ENCODE measurements around the gene C19orf38. TPM values are rescaled to one million over a fixed set of nuclear protein-coding genes. Genes with fewer than 3 reads are reported as not detected.

Gene C19orf38
- polyA plus RNA-seq, 1 of the 3 experiments (the other 2 are of a cell fraction) = 0.15 TPM

DNA sequence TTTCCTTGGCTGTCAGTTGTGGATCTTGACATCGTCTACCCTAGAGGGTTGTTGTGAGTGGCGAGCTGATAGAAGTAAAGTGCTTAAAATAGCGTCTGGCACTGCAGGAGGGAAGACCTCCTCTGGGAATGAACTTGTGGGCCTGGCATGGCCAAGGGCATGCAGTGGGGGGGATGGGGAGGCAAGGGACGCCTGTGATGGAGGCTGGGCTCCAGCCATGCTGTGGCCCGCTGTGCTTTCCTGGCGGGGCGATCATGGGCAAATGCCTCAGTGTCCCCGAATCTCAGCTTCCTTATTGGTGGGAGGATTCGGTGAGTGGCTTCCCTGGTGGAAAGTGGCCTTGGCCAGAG is 33.9 kb downstream of the C19orf38 start:
- WGBS (ENCODE audit: low lambda C conversion rate) = 88% methylated on average over 3 of the region's 9 CpGs
- Histone ChIP-seq H4K20me1 (ENCODE audit: insufficient read depth) (peaks cover 48% of the 10 kb centered on the region), H3K9ac (no peak overlapping the region), H3F3A (replicated peaks; ENCODE audit: insufficient read depth) (peaks cover 10% of the 10 kb centered on the region), H2AFZ (ENCODE audit: low read depth) (no peak overlapping the region), H3K9me3 (no peaks in the 10 kb centered on the region), H3K4me1 (ENCODE audit: control insufficient read depth in 1 of 2, insufficient read depth in 2 of 2, low read depth in 1 of 2, low read length in 1 of 2) (peaks cover 7 to 23% of the 10 kb centered on the region in 2 experiments; a peak in 2 of 4 replicates), H3K36me3 (replicated peaks in 1 of 2; ENCODE audit: control insufficient read depth in 1 of 2, insufficient read depth in 2 of 2, low read length in 1 of 2) (no peaks in the 10 kb centered on the region), H3K4me2 (no peak overlapping the region; the same call in 1 of the 2 replicates), H3K27me3 (ENCODE audit: insufficient read depth) (no peaks in the 10 kb centered on the region), H3K4me3 (ENCODE audit: low read depth in 2 of 2, low read length in 1 of 2) (no peak overlapping the region), H3K27ac (ENCODE audit: low read depth in 2 of 2, low read length in 1 of 2) (no peak overlapping the region; a peak in 1 of 4 replicates), H3K9me2 (no peaks in the 10 kb centered on the region), H3K79me2 (ENCODE audit: insufficient read depth) (peaks cover 100% of the 10 kb centered on the region)
- no peak for TF ChIP-seq CHD2 (IDR thresholded peaks at IDR 0.05; ENCODE audit: low read length, partially characterized antibody)
- TF ChIP-seq, protein P1, sequence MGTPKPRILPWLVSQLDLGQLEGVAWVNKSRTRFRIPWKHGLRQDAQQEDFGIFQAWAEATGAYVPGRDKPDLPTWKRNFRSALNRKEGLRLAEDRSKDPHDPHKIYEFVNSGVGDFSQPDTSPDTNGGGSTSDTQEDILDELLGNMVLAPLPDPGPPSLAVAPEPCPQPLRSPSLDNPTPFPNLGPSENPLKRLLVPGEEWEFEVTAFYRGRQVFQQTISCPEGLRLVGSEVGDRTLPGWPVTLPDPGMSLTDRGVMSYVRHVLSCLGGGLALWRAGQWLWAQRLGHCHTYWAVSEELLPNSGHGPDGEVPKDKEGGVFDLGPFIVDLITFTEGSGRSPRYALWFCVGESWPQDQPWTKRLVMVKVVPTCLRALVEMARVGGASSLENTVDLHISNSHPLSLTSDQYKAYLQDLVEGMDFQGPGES (IDR thresholded peaks at IDR 0.05; ENCODE audit: low read depth, low read length) = no peak
- TF ChIP-seq NFIC (IDR thresholded peaks at IDR 0.05; ENCODE audit: borderline replicate concordance) = no peak
- TF ChIP-seq FOXJ3 (CRISPR knock-in tag; IDR thresholded peaks at IDR 0.05) = no peak
- no peak for TF ChIP-seq RCOR1 (IDR thresholded peaks at IDR 0.05; ENCODE audit: low read length)
- no peak for TF ChIP-seq TAF1 (IDR thresholded peaks at IDR 0.05; ENCODE audit: borderline replicate concordance, low read depth, low read length)
- TF ChIP-seq ELF1 (IDR thresholded peaks at IDR 0.05) = no peak
- TF ChIP-seq EZH2phosphoT487 (IDR thresholded peaks at IDR 0.05; ENCODE audit: borderline replicate concordance, low read depth) = no peak
- TF ChIP-seq, protein P2, sequence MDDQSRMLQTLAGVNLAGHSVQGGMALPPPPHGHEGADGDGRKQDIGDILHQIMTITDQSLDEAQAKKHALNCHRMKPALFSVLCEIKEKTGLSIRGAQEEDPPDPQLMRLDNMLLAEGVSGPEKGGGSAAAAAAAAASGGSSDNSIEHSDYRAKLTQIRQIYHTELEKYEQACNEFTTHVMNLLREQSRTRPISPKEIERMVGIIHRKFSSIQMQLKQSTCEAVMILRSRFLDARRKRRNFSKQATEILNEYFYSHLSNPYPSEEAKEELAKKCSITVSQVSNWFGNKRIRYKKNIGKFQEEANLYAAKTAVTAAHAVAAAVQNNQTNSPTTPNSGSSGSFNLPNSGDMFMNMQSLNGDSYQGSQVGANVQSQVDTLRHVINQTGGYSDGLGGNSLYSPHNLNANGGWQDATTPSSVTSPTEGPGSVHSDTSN (IDR thresholded peaks at IDR 0.05) = no peak
- POLR2A ChIA-PET = no interaction called here
- DNase-seq = no peak
- CTCF ChIA-PET = interaction anchor here (0.6 to 5.1 kb wide), 5 partner anchors 10 to 54 kb away, joined by 3 to 49 read pairs (median 3); partner anchors contain the start of gene CARM1

DNA sequence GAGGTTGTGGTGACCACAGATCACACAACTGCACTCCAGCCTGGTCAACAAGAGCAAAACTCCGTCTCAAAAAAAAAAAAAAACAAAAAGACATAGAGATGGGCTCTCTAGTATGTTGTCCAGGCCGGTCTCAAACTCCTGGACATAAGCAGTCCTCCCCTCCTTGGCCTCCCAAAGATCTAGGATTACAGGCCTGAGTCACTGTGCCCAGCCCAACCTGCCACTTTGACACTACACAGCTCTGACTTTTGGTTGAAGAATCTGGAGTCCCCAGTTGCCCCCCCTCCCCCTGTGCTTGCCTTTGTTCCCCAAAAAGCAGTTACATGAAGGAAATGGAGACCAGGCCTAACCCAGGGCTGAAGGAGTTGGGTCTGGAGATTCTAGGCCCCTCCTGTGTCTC is 36.1 kb downstream of the C19orf38 start:
- 0 out of 2 replicates have a peak overlapping the region, but pooled peaks have one; percentile 18 for H3K9ac ChIP-seq
- H3K79me2 ChIP-seq (ENCODE audit: insufficient read depth) = peaks cover 100% of the 10 kb centered on the region
- 0 out of 2 replicates have a peak overlapping the region, but pooled peaks have one; percentile 33 for H3K4me2 ChIP-seq
- CTCF ChIA-PET = interaction anchor here (3.7 to 5.1 kb wide), 2 partner anchors 12 to 20 kb away, joined by 17 to 49 read pairs; partner anchors contain the start of gene CARM1
- peaks cover 9 to 42% of the 10 kb centered on the region in 2 experiments; a peak in 2 of 4 replicates for H3K4me1 ChIP-seq (ENCODE audit: control insufficient read depth in 1 of 2, insufficient read depth in 2 of 2, low read depth in 1 of 2, low read length in 1 of 2)
- H3K9me3 ChIP-seq = no peaks in the 10 kb centered on the region
- peaks cover 10% of the 10 kb centered on the region for H3F3A ChIP-seq (replicated peaks; ENCODE audit: insufficient read depth)
- H3K9me2 ChIP-seq = no peaks in the 10 kb centered on the region
- H4K20me1 ChIP-seq (ENCODE audit: insufficient read depth) = peaks cover 43% of the 10 kb centered on the region
- no peaks in the 10 kb centered on the region for H3K36me3 ChIP-seq (replicated peaks in 1 of 2; ENCODE audit: control insufficient read depth in 1 of 2, insufficient read depth in 2 of 2, low read length in 1 of 2)
- no peaks in the 10 kb centered on the region for H3K27me3 ChIP-seq (ENCODE audit: insufficient read depth)
- TF ChIP-seq TCF12 (IDR thresholded peaks at IDR 0.05) (peak; percentile 96), EP300 (IDR thresholded peaks at IDR 0.05; ENCODE audit: borderline replicate concordance in 1 of 2, low read depth in 1 of 2, low read length in 1 of 2) (peak in 1 of 2 experiments; percentile 42; a peak in 1 of 4 replicates), FOSL2 (IDR thresholded peaks at IDR 0.05; ENCODE audit: borderline replicate concordance, low read depth) (peak; percentile 77; the same call in 1 of the 2 replicates), MXI1 (IDR thresholded peaks at IDR 0.05; ENCODE audit: low read depth, low read length) (no peak), POLR2AphosphoS5 (IDR thresholded peaks at IDR 0.05; ENCODE audit: low read depth, low read length) (peak; percentile 48), TEAD4 (IDR thresholded peaks at IDR 0.05; ENCODE audit: borderline replicate concordance, insufficient read depth) (0 out of 2 replicates have a peak, but pooled peaks have one; percentile 32)
- TF ChIP-seq, protein P3, sequence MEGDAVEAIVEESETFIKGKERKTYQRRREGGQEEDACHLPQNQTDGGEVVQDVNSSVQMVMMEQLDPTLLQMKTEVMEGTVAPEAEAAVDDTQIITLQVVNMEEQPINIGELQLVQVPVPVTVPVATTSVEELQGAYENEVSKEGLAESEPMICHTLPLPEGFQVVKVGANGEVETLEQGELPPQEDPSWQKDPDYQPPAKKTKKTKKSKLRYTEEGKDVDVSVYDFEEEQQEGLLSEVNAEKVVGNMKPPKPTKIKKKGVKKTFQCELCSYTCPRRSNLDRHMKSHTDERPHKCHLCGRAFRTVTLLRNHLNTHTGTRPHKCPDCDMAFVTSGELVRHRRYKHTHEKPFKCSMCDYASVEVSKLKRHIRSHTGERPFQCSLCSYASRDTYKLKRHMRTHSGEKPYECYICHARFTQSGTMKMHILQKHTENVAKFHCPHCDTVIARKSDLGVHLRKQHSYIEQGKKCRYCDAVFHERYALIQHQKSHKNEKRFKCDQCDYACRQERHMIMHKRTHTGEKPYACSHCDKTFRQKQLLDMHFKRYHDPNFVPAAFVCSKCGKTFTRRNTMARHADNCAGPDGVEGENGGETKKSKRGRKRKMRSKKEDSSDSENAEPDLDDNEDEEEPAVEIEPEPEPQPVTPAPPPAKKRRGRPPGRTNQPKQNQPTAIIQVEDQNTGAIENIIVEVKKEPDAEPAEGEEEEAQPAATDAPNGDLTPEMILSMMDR (IDR thresholded peaks at IDR 0.05) = no peak
- TF ChIP-seq, protein P2 (IDR thresholded peaks at IDR 0.05) = peak; percentile 93
- no peak overlapping the region for H3K4me3 ChIP-seq (ENCODE audit: low read depth in 2 of 2, low read length in 1 of 2)
- DNase-seq = no peak
- POLR2A ChIA-PET = no interaction called here
- H3K27ac ChIP-seq (ENCODE audit: low read depth in 2 of 2, low read length in 1 of 2) = peak overlapping the region in 1 of 2 experiments; percentile 69; a peak in 2 of 4 replicates
- H2AFZ ChIP-seq (ENCODE audit: low read depth) = no peak overlapping the region
- 35% methylated on average over 2 of the region's 2 CpGs for WGBS (ENCODE audit: low lambda C conversion rate)
